GM11168 (cell line): ENCODE results near the gene POLR2C.

ENCODE experiments used
- in situ Hi-C: fragments of 300-500 bp; cut with MboI; formaldehyde crosslinking; loops from one replicate; pipeline ENCODE4 v1.12.0; 2022; ENCODE audit warnings: low sequenced_read_pairs; ENCODE audit not compliant: unreplicated experiment

POLR2C gene

GRCh38 chr16:57477531-57478202 is 15.2 kb downstream of the POLR2C start:
- in situ Hi-C loops = no loop called here

- in situ Hi-C loops = no loop called here
These were observed 16.1 kb downstream of the POLR2C start for GRCh38 chr16:57478396-57479204.

- in situ Hi-C loops = no loop called here
These were observed 16.9 kb downstream of the POLR2C start for GRCh38 chr16:57479205-57479975.

- in situ Hi-C loops = no loop called here
These were observed 17.7 kb downstream of the POLR2C start for GRCh38 chr16:57479976-57480753.

GRCh38 chr16:57480754-57481230 is 18.3 kb downstream of the POLR2C start:
- in situ Hi-C loops = no loop called here

- in situ Hi-C loops = no loop called here
These were observed 18.9 kb downstream of the POLR2C start for GRCh38 chr16:57481421-57481820.

GRCh38 chr16:57482845-57483545 is 20.5 kb downstream of the POLR2C start:
- in situ Hi-C loops = no loop called here

GRCh38 chr16:57483725-57484514 is 21.4 kb downstream of the POLR2C start:
- in situ Hi-C loops = no loop called here

GRCh38 chr16:57484515-57485005 is 22.1 kb downstream of the POLR2C start:
- in situ Hi-C loops = loop anchor here (5.0 kb wide), 1 partner anchor 43 kb away; no protein-coding TSS in a partner anchor

GRCh38 chr16:57485091-57485915 is 22.8 kb downstream of the POLR2C start:
- in situ Hi-C loops = loop anchor here (5.0 kb wide), 1 partner anchor 42 kb away; no protein-coding TSS in a partner anchor

- in situ Hi-C loops = loop anchor here (5.0 kb wide), 1 partner anchor 41 kb away; no protein-coding TSS in a partner anchor
These were observed 23.7 kb downstream of the POLR2C start, which contains the start of gene DOK4 for GRCh38 chr16:57485916-57486857. Gene DOK4 (minus strand): TSS chr16:57486493. CDS start chr16:57479507, 6,986 bp downstream.

GRCh38 chr16:57486858-57487834 is 24.7 kb downstream of the POLR2C start:
- in situ Hi-C loops = loop anchor here (5.0 kb wide), 1 partner anchor 40 kb away; no protein-coding TSS in a partner anchor

- in situ Hi-C loops = loop anchor here (5.0 kb wide), 1 partner anchor 38 kb away; no protein-coding TSS in a partner anchor
These were observed 26.8 kb downstream of the POLR2C start for GRCh38 chr16:57489229-57489628.

- in situ Hi-C loops = no loop called here
These were observed 31.3 kb downstream of the POLR2C start for GRCh38 chr16:57493767-57494166.

- in situ Hi-C loops = no loop called here
These were observed 34.6 kb downstream of the POLR2C start for GRCh38 chr16:57497121-57497520.
